HS-27A (cell line): ENCODE measurements around the gene PLEKHA4.
"Not testable (repeated sequence)": the region's sequence is repeated elsewhere in the genome, so short reads cannot be mapped to it uniquely, and the experiment has no call there.

Source experiments
- DNase-seq: peaks from one replicate; pipeline ENCODE4 v3.0.0-alpha.2; 2012; ENCODE audit warnings: low read depth, missing footprints

Gene PLEKHA4

DNA sequence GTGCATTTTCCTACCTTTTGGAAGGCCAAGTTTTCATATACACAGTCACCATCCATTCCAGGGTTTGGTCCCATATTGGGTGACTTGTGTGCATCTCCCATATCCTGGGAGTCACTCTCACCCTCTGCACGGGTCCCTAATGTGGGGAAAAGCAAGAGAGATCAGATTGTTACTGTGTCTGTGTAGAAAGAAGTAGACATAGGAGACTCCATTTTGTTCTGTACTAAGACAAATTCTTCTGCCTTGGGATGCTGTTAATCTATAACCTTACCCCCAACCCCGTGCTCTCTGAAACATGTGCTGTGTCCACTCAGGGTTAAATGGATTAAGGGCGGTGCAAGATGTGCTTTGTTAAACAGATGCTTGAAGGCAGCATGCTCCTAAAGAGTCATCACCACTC lies 21.1 kb upstream of the PLEKHA4 start:
- not testable (repeated sequence) for DNase-seq

DNA sequence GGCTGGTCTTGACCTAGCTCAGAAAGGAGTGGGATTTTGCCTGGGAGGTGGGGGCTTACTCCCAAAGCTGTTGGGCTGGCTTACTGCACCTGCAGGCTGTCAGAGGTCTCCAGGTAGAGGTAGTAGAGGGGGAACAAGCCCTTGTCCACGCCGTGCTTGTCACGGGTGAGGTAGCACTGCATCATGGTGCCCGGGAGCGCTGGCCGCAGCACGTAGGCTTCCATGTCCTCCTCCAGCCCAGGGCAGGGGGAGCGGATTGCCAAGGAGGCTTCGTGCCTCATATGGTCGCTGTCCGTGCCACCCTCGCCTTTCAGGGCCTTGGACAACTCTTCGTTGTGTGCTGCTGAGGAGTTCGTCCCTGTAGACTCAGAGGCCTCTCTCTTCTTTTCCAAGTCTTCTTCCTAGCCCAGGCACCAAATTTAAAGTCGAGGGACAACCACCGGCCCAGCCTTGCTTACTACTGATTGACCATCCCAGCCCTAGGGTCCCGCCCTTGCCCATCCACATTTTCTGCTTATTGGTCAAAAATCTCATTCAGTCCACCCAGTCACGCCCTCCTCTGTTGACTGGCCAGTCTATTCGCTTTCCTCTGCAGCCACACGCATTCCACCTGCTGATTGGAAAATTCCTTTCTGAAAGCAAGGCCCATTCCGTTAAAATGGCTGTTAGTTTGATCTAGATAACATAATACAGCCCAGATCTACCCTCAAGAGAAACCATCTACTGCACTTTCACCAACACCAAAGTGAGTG lies 19.6 kb upstream of the PLEKHA4 start:
- DNase-seq: no peak

DNA sequence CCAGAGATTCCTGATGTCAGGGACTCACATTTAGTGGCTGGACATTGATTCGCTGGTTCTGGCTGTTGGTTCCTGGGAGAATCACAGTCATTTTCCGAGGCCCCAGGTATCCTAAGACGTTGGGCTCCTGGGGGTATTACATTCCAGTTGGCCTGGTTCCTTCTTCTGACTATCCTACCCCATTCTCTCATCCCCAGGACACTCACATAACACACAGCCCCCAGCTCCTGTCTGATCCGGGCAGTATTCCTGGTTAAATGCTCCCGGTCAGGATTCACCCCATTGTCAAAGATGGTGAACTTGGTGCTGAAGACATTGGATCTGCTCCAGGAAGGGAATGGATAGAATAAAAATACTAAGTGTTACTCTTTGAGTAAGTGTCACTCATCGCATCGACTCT lies 15.3 kb upstream of the PLEKHA4 start:
- no peak for DNase-seq

DNA sequence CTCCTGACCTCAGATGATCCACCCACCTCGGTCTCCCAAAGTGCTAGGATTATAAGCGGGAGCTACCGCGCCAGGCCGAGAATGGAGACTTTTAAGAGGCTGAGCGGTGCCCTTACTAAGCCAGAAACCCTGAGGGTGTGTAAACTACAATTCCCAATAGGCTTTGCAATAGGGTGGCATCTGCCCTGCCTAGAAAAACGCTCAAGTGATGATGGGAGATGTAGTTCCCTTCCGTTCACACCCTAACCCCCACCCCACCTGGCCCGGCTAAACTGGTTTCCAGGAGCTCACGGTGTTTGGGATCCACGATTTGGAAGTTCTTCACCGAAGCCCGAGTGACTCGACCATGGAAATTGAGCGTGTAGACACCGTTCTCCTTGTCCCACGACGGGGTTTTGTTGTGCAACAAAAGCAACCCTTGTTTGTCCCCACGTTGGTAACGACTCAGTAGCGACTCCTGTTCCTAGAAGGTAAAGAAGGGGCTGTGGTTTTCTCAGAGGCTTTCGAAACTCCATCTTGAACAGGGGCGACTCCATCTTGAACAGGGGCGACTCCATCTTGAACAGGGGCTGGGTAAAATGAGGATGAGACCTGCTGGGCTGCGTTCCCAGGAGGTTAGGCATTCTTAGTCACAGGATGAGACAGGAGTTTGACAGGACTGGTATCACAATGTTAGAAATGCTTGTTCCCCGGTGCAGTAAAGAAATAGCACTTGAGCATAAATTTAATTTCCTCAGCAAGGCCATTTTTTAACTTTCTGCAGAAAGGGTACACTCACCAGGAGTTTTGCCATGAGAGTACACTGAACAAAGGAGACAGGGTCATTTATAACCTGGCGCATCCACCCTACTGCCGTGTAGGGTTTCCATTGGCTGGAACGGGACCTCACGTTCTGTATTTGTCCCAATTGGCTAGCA lies 13.6 kb upstream of the PLEKHA4 start:
- DNase-seq: no peak

DNA sequence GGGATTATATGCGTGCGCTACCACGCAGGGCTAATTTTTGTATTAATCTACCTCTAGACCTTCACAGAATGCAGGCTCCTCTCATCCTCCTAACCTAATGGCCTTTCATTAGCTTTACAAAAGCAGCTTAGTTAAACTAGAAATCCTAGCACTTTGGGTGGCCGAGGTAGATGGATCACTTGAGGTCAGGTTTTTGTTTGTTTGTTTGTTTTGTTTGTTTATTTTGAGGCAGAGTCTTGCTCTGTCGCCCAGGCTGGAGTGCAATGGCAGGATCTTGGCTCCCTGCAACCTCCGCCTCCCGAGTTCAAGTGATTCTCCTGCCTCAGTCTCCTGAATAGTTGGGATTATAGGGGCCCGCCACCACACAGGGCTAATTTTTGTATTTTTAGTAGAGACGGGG lies 11.3 kb upstream of the PLEKHA4 start:
- not testable (repeated sequence) for DNase-seq

DNA sequence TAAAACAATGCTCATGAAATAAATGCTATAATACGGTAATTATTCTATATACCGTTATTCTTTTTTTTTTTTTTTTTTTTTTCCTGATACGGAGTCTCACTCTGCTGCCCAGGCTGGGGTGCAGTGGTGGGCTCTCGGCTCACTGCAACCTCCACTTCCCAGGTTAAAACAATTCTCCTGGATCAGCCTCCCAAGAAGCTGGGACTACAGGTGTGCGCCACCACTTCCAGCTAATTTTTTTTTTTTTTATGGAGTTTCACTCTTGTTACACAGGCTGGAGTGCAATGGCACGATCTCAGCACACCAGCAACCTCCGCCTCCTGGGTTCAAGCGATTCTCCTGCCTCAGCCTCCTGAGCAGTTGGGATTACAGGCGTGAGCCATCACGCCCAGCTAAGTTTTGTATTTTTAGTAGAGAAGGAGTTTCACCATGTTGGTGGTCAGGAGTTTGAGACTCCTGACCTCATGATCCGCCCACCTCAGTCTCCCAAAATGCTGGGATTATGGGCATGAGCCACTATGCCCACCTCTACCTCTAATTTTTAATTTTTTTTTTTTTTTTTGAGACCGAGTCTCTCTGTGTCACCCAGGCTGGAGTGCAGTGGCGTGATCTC lies 10.7 kb upstream of the PLEKHA4 start:
- no peak for DNase-seq

DNA sequence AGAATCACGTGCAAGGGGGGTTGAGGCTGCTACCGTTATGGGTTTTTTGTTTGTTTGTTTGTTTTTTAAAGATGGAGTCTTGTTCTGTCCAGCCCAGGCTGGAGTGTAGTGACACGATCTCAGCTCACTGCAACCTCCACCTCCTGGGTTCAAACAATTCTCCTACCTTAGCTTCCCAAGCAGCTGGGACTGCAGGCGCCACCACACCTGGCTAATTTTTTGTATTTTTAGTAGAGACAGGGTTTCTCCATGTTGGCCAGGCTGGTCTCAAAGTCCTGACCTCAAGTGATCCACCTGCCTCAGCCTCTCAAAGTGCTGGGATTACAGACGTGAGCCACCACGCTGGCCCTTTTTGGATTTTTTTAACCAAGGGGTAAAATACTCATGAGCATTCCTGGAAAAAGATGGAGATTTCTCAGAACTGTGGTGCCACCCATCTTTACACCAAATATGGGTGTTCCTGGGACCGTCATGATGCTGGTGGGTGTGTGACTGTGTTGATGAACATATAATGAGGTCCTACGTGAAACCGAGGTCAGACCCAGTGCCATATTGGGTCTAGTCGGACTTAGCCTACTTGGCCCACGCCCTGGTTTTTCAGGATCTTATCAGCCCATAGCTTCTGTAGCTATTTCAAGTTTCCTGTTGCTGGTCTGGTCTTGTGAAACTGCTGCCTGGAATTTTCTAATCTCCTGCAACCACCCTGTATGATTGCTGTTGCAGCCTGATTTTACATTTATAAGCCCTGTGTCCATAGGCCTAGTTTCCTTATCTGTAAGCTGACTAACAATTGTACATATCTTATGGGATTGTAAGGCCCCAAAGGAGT lies 10.0 kb upstream of the PLEKHA4 start:
- DNase-seq: no peak

DNA sequence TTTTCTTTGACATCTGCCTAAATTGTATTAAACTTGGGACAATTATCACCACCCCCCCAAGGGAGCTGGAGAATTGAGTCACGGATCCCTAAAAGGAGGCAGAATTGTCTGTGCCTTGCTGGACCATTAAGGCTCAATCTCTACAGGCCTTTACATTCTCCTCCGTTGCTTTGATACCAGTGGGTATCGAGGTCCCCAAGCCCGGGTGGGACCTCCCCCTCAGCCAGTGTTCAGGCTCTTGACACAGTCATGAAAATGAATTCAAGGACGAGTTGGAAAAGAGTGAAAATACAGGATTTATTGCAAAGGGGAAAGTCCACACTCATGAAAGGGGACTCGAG lies 9.4 kb upstream of the PLEKHA4 start:
- DNase-seq: no peak

DNA sequence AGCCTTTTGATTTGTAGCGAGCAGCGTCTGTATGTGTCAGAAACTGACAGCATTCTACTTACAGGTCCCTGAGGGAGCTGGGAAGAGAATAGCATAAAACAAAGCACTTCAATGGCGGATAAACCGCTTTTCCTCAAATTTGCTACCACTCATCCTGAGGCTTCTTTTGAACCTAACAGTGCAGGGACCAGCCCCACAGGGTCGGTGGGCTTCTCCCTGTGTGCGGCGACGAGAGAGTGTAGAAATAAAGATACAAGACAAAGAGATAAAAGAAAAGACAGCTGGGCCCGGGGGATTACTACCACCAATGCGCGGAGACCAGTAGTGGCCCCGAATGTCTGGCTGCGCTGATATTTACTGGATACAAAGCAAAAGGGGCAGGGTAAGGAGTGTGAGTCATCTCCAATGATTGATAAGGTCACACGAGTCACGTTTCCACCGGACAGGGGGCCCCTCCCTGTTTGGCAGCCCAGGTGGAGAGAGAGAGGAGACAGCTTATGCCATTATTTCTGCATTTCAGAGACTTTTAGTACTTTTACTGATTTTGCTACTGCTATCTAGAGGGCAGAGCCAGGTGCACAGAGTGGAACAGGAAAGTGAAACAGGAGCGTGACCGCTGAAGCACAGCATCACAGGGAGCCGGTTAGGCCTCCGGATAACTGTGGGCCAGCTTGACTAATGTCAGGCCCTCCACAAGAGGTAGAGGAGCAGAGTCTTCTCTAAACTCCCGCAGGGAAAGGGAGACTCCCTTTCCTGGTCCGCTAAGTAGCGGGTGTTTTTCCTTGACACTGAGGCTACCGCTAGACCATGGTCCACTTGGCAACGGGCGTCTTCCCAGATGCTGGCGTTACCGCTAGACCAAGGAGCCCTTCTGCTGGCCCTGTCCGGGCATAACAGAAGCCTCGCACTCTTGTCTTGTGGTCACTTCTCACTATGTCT lies 7.9 kb upstream of the PLEKHA4 start:
- DNase-seq: not testable (repeated sequence)

DNA sequence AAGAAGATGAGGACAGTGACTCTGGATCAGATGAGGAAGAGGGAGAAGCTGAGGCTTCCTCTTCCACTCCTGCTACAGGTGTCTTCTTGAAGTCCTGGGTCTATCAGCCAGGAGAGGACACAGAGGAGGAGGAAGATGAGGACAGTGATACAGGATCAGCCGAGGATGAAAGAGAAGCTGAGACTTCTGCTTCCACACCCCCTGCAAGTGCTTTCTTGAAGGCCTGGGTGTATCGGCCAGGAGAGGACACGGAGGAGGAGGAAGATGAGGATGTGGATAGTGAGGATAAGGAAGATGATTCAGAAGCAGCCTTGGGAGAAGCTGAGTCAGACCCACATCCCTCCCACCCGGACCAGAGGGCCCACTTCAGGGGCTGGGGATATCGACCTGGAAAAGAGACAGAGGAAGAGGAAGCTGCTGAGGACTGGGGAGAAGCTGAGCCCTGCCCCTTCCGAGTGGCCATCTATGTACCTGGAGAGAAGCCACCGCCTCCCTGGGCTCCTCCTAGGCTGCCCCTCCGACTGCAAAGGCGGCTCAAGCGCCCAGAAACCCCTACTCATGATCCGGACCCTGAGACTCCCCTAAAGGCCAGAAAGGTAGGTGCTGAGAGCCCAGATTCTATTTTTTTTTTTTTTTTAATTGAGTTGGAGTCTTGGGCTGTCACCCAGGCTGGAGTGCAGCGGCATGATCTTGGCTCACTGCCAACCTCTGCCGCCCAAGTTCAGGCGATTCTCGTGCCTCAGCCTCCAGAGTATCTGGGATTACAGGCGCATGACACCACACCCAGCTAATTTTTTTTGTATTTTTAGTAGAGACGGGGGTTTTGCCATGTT lies 6.1 kb upstream of the PLEKHA4 start:
- DNase-seq: peak; percentile 70

DNA sequence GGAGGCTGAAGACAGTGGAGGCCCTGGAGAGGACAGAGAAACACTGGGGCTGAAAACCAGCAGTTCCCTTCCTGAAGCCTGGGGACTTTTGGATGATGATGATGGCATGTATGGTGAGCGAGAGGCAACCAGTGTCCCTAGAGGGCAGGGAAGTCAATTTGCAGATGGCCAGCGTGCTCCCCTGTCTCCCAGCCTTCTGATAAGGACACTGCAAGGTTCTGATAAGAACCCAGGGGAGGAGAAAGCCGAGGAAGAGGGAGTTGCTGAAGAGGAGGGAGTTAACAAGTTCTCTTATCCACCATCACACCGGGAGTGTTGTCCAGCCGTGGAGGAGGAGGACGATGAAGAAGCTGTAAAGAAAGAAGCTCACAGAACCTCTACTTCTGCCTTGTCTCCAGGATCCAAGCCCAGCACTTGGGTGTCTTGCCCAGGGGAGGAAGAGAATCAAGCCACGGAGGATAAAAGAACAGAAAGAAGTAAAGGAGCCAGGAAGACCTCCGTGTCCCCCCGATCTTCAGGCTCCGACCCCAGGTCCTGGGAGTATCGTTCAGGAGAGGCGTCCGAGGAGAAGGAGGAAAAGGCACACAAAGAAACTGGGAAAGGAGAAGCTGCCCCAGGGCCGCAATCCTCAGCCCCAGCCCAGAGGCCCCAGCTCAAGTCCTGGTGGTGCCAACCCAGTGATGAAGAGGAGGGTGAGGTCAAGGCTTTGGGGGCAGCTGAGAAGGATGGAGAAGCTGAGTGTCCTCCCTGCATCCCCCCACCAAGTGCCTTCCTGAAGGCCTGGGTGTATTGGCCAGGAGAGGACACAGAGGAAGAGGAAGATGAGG lies 5.3 kb upstream of the PLEKHA4 start:
- no peak for DNase-seq

DNA sequence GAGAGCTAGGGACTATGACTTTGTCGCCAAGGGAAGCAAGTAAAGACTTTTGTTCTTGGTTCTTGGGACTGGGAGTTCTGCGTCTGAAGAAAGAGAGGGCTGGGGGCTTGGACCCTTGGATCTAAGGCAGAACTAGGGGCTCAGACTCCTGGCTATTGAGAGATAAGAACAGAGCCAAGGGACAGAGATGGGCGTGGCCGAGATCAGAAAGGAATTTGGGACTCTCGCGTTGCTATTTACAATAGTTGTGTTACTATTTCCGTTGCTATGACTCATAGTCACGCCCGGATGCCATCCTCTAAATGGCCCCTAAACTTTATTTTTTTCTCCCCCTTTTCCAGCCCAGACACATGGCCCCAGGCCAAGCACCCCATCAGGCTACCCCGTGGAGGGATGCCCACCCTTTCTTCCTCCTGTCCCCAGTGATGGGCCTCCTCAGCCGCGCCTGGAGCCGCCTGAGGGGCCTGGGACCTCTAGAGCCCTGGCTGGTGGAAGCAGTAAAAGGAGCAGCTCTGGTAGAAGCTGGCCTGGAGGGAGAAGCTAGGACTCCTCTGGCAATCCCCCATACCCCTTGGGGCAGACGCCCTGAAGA lies 4.6 kb upstream of the PLEKHA4 start:
- DNase-seq: peak; percentile 98

DNA sequence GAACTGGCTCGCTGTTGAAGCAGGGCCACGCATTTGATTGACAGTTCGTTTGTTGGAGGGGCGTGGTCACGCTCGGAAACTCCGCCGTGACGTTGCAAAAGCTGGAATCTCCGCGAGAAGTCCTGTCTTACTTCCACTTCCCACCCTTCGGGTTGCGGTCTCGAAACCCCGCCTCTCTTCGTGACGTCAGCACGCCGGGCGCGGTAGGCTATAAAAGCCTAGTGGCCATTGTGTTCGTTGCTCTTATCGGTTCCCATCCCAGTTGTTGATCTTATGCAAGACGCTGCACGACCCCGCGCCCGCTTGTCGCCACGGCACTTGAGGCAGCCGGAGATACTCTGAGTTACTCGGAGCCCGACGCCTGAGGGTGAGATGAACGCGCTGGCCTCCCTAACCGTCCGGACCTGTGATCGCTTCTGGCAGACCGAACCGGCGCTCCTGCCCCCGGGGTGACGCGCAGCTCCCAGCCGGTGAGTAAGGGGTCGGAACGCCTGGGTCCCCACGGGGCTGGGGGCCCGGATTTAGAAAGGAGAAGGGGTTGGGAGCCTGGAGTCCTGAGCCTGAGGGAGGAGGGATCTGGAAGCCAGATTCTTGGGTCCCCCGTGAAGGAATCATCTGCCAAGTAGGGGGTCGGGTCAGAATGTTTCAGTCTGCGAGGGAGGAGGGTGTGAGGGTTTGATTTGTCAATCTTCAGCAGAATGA lies 3.9 kb upstream of the PLEKHA4 start, which contains the start of gene PPP1R15A:
PPP1R15A (plus strand) TSS at position 240 of the 702 bp plus-strand sequence. CDS start 813 bp downstream, outside the sequence.
- peak; percentile 98 for DNase-seq

DNA sequence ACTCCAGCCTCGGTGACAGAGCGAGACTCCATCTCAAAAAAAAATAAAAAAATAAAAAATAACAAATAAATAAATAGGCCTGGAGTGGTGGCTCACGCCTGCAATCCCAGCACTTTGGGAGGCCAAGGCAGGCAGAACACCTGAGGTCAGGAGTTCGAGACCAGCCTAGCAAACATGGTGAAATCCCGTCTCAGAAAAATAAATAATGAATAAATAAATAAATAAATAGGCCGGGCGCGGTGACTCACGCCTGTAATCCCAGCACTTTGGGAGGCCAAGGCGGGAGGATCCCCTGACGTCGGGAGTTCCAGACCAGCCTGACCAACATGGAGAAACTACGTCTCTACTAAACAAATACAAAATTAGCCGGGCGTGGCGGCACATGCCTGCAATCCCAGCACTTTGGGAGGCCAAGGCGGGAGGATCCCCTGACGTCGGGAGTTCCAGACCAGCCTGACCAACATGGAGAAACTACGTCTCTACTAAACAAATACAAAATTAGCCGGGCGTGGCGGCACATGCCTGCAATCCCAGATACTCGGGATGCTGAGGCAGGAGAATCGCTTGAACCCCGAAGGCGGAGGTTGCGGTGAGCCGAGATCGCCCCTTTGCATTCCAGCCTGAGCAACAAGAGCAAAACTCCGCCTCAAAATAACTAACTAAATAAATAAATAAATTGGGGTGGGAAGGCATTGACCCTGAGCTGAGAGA lies 3.2 kb upstream of the PLEKHA4 start:
- DNase-seq: not testable (repeated sequence)

DNA sequence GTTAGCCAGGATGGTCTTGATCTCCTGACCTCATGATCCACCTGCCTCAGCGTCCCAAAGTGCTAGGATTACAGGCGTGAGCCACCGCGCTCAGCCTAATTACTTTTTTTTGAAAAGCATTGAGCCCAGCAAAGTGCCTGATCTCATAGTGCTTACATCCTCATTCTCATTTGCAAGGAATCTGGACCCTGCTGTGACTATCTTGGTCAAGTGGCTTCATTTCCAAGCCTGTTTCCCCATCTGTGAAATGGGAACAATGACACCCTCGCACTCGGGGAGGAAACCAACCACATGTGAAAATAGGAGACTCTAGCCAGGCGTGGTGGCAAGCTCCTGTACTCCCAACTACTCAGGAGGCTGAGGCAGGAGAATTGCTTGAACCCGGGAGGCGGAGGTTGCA lies 1.6 kb upstream of the PLEKHA4 start:
- no peak for DNase-seq

DNA sequence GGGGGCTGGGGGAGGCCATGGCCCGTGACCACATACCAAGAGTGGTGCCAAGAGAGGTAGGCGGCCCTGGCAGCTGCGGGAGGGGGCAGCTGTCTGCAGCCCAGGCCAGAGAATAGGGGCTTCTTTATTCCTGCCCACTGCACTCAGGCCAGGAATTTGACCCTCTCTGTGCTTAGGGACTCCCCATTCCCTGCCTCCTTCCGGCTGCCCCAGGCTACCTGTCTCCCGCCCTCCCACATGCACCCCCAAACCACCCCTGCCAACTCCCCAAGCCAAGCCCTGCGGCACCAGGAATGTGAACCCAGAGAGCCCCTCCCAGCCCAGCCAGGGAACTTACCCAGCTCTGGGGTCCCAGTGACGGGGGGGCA lies 687 bp downstream of the PLEKHA4 start:
- DNase-seq: no peak

DNA sequence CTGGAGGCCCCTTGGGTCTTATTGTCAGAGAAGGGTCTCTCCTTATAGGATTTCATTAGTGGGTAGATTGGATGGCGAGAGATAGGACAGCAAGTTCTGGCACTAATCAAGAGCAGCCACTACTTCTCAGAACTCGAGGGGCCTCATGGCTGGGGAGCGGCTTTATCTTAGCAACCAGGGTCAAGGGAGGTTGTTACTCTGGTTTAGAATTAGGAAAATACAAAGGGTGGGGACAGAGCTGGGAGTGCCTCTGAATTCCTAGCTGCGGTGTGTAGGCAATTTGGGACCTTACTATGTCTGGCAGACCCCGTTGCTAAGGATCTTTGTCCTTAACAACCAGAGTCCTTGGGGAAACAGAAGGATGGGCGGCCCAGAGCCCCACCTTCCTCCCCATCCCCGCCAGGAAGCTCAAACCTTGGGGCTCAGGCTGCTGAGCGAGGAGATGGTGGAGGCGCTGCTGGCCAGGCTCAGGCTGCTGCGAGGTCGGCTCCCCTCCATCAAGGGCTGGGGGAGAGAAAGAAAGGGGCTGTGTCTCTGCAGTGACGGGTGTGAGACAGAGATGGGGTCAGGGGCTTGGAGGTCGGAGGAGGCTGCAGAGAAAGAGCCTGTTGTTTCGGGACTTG lies 1.2 kb downstream of the PLEKHA4 start:
- no peak for DNase-seq
